ENCODE data around the gene SLC7A1.
"Not testable (repeated sequence)": the region's sequence is repeated elsewhere in the genome, so short reads cannot be mapped to it uniquely, and the experiment has no call there.

The SLC7A1 gene

DNA sequence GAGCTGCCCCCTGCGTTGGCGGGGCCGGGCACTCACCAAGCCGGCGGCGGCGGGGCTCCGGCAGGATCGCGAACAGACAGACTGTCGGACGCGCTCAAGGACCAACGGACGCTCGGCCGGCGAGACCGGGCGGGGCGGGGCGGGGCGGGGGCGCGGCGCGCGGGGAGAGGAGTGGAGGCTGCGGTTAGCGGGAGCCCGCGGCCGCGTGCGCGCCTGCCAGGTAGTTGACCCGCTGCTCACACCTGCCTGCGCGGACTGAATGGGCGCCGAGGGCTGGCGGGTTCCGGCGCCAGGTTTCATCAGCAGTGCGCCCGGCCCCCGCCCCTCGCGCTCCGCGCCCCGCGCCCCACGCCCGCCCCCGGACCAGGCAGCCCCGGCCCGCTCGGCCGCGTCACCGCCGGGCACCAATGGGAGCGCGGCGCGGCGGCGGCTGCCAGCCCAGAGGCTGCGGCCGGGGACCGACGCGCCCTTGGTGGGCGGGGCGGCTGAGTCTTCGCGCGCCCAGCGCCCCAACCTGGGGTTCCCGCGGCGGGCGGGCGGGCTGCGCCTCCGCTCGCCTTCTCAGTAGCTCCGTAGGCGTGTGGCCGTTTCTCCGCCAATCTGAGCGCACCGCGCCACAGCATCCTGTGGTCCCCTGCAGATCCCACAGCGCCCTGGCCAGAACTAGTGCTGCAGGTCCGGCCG lies at the start of gene SLC7A1:
SLC7A1 (minus strand) TSS at position 309 of the 684 bp plus-strand sequence. CDS start 59,500 bp downstream, outside the sequence.
- DNase-seq (ENCODE audit: low read depth in 2 of 2, low spot score in 1 of 2) = peak; percentile 60 to 75

DNA sequence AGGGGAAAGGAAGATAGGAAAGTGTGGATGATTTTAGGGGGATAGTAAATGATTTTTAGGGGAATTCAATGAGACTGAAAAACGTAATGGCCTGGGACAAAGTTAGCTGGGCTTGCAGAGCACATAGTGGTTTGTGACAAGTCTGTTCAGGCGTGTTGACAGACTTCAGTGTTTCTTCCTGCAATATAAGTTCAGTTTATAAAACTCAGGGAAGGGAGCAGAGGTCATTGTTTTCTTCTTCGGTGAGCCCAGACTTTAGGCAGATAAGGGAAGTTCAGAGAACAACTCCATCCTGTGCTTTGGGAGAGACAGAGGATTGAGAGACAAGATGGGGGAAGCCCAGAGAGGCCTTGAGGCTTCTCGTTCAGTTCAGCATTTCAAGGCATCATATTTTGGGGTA lies 45.2 kb upstream of the SLC7A1 start:
- DNase-seq (ENCODE audit: low read depth in 2 of 2, low spot score in 1 of 2) = no peak

DNA sequence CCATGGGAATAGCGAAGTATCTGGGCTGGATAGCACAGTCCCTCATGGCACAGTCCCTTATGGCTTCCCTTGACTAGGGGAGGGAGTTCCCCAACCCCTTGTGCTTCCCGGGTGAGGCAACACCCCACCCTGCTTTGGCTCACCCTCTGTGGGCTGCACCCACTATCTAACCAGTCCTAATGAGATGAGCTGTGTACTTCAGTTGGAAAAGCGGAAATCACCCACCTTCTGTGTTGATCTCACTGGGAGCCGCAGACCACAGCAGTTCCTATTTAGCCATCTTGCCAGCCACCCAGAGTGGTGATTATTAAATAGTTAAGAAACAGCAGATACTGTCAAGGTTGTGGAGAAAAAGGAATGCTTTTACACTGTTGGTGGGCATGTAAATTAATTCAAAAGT lies 41.3 kb upstream of the SLC7A1 start:
- not testable (repeated sequence) for DNase-seq (ENCODE audit: low read depth in 2 of 2, low spot score in 1 of 2)

DNA sequence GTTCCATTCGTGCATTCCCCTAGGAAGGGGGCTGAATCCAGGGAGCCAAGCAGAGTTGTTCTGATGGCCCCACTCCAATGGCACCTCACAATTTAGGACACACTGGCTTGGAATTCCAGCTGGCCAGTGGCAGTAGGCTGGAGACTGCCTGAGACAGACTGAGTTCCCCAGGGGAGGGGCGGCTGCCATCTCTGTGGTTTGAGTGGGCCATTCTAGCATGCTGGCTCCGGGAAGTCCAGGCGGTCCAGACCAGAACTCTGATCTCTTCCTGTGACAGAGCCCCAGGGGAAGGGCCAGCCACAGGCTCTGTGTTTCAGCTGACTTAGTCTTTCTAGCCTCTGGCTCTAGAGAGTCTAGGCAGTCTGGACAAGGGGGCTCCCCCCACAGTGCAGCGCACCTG lies 29.5 kb upstream of the SLC7A1 start:
- DNase-seq (ENCODE audit: low read depth in 2 of 2, low spot score in 1 of 2) = no peak

DNA sequence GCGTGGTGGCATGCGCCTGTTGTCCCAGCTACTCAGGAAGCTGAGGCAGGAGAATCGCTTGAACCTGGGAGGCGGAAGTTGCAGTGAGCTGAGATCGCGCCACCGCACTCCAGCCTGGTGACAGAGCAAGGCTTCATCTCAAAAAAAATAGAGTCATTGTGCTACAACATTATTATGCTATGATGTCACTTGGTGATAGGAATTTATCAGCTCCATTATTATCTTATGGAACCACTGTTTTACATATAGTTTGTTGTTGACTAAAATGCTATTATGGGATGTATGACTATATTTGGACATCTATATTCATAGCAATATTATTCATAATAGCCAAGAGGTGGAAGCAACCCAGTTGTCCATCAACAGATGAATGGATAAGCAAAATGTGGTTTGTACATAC lies 26.4 kb upstream of the SLC7A1 start:
- no peak for DNase-seq (ENCODE audit: low read depth in 2 of 2, low spot score in 1 of 2)

DNA sequence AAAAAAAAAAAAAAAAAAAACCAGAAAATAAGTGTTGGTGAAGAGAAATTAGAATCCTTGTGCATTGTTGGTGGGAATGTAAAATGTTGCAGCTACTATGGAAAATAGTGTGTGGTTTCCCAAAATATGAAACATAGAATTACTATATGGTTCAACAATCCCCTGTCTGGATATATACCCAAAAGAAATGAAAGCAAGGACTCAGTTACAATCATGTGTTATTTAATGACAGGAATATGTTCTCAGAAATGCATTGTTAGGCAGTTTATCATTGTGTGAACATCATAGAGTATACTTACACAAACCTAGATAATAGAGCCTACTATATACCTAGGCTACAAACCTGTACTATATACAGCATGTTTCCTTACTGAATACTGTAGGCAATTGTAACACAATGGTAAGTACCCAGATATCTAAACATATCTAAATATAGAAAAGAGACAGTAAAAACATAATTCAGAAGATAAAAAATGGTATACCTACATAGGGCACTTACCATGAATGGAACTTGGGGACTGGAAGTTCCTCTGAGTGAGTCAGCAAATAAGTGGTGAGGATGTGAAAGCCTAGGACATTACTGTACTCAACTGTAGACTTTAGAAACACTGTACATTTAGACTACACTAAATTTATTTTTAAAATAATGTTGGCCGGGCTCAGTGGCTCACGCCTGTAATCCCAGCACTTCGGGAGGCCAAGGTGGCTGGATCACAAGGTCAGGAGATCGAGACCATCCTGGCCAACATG lies 25.7 kb upstream of the SLC7A1 start:
- no peak for DNase-seq (ENCODE audit: low read depth in 2 of 2, low spot score in 1 of 2)

DNA sequence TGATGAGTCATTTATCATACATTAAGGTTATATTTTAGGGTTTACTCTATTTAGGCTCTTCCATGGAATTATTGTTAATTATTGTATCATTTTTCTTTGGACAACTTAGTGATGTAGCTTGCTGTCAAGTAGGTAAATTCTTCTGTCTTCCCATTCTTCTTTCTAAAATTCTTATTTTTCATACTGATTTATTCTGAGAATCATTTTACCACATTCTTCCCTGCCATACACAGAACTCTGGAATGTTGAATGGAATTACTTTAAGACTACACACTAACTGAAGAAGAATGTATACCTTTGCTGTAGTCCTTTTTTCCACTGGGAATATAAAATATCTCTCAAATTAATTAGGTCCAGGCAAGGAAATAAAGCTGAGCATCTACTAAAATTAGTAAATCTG lies 24.5 kb upstream of the SLC7A1 start:
- no peak for DNase-seq (ENCODE audit: low read depth in 2 of 2, low spot score in 1 of 2)

DNA sequence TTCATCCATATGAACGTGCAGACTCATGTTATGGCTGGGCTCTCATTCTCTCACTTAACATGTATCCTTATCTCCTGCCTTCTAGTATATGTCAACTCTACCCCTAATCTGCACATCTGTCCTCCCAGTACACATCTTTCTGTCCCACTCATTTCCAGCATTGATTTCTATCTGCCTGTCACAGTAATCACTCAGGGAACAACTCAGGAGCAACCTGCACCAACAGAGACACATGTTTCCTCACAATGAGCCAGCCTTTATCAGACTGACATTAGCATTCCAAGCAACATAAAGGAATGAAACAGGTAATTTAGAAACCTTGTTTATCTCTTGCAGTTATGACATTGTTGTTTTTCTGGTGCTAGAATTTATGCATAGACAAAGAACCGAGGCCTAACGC lies 17.6 kb upstream of the SLC7A1 start:
- no peak for DNase-seq (ENCODE audit: low read depth in 2 of 2, low spot score in 1 of 2)

DNA sequence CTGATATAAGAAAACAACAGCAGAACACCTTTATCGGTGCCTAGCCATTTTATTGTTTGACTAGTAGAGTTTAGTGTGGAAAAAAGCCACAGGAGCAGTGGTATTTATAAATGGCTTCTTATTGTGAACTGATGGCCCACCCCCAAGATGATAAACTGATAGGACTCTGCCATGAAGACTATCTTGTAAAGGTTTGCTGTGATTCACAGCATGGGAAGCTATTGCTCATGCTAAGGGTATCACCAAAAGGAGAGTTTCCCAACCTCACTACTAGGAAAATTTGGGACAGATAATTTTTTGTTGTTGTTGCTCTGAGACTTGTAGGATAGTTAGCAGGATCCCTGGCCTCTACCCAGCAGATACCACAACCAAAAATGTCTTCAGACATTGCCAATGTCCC lies 12.0 kb upstream of the SLC7A1 start:
- no peak for DNase-seq (ENCODE audit: low read depth in 2 of 2, low spot score in 1 of 2)

DNA sequence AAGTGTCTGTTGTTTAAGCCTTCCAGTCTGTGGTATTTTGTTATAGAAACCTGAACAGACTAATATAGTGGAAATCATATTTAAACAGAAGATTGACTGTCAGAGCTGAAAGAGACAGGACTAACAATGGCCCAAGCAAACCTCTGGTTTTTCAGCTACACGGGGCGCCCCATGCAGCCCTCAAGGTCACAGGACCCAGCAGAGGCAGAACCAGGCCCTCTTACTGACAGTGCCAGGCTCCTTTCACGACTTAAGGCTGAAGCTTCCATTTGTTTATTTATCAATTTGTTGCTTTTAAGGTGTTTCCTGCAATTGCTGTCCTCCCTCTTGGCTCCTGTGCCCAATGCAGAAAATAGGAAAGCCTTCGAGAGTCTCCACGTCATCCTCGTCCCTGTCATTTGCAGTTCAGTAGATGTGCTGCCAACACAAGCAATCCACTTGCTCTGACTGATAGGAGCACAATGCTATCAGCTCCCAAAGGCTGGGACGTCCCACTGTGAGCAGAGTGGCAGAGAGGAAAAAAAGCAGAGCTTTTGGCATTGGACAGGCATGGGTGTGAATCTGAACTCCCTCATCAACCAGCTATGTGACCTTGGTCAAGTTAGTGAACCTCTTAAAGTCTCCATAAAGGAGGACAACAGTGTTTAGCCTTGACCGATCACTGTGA lies 10.5 kb upstream of the SLC7A1 start:
- DNase-seq (ENCODE audit: low read depth in 2 of 2, low spot score in 1 of 2) = no peak

DNA sequence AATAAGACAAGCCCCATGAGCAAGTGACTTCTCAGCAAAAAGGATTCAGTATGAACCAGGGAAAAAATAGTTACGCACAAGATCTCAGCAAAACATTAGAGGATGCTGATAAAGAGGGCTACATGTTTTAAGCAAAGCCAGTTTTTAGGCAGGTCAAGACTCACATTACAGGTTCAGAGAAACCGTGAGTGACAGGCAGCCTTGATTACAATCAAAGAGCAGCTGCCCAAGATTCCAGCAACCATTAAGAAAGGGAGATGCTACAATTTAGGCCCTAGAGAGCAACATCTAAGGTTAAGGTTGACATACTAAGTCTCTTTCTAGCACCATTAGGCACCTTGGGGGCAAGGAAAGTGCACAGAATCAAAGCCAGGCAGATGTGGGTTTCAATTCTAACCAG lies 2.8 kb upstream of the SLC7A1 start:
- no peak for DNase-seq (ENCODE audit: low read depth in 2 of 2, low spot score in 1 of 2)

DNA sequence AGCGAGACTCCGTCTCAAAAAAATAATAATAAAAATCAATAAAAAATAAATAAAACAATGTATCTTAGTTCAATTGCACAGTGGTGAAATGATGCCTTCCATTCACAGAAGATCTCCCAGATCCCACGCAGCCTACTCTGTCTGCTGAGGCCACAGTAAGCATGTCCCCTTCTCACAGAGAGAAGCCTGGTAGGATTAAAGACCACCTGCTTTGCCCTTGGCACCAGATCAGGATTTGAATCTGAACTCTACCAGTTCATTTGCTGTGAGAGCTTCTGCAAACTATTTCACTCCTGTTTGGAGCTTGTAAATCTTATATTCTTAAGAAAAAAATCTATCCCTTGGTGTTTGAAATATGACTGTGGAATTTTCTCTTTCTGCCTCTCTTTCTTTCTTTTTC lies 2.2 kb upstream of the SLC7A1 start:
- no peak for DNase-seq (ENCODE audit: low read depth in 2 of 2, low spot score in 1 of 2)

DNA sequence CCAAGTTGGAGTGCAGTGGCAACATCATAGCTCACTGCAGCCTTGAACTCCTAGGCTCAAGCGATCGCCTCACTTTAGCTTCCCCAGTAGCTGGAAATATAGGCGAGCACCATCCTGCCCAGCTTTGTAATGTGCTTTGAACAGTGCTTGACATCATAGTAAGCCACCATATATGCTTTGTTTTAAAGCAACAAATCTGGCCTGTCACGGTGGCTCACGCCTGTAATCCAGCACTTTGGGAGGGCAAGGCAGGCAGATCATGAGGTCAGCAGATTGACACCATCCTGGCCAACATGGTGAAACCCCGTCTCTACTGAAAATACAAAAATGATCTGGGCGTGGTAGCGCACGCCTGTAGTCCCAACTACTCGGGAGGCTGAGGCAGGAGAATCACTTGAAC lies 1.8 kb upstream of the SLC7A1 start:
- no peak for DNase-seq (ENCODE audit: low read depth in 2 of 2, low spot score in 1 of 2)

DNA sequence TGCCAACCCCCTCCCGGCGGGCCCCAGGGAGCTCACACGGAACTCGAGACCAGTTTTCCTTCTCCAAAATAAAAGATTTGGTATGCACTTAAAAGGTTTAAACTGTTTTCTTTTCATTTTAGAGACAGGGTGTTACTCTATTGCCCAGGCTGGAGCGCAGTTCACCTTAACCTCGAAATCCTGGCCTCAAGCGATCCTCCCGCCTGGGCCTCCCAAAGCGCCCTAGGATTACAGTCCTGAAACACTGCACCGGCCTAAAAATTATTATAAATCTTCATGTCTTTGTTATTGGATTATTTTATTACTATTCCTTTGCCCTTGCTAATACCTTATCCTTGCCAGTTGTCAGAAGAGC lies 553 bp upstream of the SLC7A1 start:
- no peak for DNase-seq (ENCODE audit: low read depth in 2 of 2, low spot score in 1 of 2)

DNA sequence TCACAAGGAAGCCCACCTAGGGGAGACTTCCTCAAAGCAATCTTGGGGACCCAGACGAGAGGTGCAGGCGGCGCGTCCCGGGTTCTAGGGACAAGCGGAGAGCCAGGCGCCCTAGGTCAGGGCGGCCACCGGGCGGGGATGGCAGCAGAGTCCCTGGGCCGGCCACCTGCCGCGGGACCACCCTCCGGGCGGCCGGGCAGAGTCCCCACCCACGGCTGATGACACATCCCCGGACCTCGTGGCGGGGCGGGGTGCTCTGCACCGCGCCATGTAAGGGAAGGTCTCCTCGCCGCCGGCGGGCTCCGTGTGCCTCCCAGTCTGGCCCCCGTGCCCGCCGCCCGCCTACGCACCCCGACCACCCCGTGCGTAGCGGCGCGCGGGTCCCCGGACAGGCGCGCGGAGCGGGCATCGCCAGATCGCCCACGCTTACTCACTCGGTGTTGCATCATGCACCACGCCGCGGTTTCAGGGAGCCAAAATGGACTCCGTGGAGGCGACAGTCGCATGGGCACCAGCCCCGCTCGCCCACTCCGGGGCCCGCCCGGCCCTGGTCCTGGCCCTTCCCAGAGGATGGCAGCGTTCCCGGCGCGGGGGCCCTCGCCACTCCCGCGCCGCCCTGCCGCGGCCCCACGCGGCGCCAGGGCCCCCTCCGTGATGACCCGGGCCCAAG lies 643 bp downstream of the SLC7A1 start:
- peak; percentile 45 to 50 for DNase-seq (ENCODE audit: low read depth in 2 of 2, low spot score in 1 of 2)

DNA sequence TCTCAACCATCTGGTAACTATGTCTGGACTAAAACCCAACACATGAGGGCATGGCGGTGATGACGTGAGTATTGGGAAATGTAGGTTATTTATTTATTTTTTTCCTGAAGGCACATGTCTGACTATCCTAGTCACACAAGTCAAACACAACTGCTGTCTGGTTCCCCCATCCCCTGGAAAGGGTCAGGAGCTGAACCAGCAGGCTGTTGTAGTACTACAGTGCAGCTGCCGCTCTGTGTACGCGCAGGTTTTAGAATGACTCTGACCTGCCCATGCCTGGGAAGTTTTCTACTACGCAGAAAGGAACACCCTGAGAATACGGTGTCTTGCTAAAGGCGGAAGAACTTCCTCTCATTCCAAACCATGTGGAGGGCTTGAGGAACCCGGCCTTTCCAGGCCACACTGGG lies 1.2 kb downstream of the SLC7A1 start:
- peak; percentile 8 to 9 for DNase-seq (ENCODE audit: low read depth in 2 of 2, low spot score in 1 of 2)

DNA sequence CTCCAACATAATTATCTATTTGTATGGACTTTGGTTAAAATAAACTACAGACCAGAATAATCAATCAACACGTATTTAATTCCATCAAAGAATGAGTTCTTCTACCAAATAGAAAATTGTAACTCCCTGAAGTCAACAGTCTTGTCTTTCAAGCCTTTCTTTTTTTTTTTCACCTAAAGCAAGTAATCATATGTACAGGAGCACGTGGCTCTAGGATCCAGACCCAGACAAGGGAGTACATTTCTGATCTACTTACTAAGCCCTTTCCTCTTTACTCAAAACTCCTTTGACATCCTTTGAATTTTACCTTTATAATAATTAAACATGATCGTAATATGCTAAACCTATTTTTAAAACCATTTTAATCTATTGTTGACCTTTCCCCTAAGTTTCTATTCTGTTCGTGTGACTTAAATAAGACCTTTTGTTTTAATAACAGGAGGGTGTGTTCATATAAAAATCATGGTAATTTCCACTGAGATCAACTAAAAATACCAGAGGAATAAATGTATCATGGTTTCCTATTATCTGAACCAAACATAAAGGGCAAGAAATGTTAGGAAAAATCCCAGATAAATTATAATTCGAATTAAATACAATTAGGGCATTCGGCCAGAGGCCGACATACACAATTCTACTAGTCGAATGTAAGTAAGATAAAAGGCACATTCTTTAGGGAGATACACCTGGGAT lies 1.7 kb downstream of the SLC7A1 start:
- DNase-seq (ENCODE audit: low read depth in 2 of 2, low spot score in 1 of 2) = no peak

DNA sequence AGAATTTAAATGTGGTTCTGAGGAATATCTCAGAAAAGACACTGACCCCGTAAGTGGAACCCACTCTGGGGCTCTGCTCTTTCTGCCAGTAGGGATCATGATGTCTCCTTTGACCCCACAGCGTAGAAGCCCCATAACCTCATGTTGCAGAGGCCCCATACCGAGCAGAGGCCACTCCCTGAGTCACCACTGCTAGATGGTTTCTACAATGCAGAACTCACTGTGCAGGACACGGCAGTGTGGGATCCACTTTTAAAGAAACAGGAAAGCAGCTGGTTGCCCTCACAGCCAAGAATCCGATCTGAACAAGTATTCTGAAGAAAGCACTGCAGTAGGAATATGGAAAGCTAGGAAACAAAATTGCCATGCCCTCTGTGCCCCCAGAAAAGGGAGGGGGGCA lies 4.2 kb downstream of the SLC7A1 start:
- DNase-seq (ENCODE audit: low read depth in 2 of 2, low spot score in 1 of 2) = no peak

DNA sequence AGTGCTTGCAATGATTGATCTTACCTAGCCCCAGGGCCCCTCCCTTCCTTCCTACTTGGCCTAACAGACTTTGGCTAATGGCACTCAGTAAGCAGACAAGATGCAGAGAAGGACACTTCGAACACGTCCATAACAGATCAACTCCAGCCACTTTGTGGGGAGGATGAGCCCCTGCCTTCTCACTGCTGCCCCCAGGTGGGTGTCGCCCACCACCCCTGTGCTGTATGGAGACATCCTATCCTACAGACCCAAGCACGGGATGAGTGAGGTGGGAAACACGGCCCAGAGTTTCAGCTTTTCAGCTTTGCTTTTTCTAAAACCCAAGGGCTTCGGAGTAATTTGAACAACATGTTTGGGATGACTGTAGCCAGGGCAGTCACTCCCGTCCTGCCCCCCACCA lies 5.5 kb downstream of the SLC7A1 start:
- no peak for DNase-seq (ENCODE audit: low read depth in 2 of 2, low spot score in 1 of 2)

DNA sequence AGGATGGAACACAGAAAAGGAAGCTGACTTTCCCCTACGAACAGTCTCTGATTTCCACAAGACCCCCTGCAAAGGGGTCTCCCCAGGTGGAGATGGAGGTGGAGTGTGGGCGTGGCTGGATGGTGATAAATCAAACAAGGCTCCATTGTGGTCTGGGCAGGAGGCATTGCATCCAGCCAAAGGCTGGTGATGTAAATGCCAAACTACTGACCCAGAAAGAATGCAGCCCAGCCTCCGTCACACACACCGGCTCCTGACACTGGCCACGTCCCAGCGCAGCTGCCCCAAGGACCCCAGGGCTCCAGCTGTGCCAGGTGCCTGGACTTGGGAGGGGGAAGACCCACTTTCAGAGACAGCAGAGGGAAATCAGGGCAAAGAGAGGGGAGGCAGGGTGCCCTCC lies 6.3 kb downstream of the SLC7A1 start:
- no peak for DNase-seq (ENCODE audit: low read depth in 2 of 2, low spot score in 1 of 2)

DNA sequence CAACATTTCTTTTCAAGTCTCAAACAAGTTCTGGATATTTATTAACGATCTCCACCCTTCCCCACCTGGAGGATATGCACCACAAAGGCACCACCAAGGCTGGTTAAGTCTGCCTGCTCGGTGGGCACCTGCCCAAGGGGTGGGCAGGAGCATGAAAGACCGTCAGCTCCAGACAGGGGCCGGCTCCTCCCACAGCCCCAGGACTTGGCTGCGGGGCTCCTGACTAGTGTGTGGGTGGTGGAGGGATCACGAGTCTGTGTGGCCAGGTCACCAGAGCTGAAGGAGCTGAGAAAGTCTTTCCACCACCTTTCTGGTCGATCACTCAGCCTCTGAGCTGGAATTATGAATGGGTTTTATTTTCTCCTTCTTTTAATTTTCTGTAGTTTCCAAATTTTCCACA lies 7.8 kb downstream of the SLC7A1 start:
- no peak for DNase-seq (ENCODE audit: low read depth in 2 of 2, low spot score in 1 of 2)

Measured in stimulated activated CD8-positive, alpha-beta memory T cell treated with anti-CD3 and anti-CD28 coated beads, Interleukin-4, amount 100 ng/mL, for 4 hours (primary cell).